C4-2B (cell line): Measurements from ENCODE around the gene SRSF2.
"Not testable (repeated sequence)": the region's sequence is repeated elsewhere in the genome, so short reads cannot be mapped to it uniquely, and the experiment has no call there.

ENCODE experiments used
- CTCF ChIP-seq: fragments of 450-650 bp; conservative IDR thresholded peaks from 2 replicates; pipeline ENCODE4 v1.5.1; 2017; ENCODE audit warnings: mild to moderate bottlenecking
- ZFX ChIP-seq: fragments of 450-650 bp; IDR thresholded peaks from 2 replicates; pipeline ENCODE4 v1.6.1; 2017

GRCh38 chr17:76731800-76732733, 5.1 kb downstream of the SRSF2 start:
- not testable (repeated sequence) for TF ChIP-seq CTCF, ZFX
